ENCODE data around the gene HSD17B8. TPM values are rescaled to one million over a fixed set of nuclear protein-coding genes. Genes with fewer than 3 reads are reported as not detected.
A peak's percentile ranks its signal among the peaks of the same experiment; 100 is the strongest.

Gene HSD17B8
- total and polyA plus RNA-seq, 10 of the 15 experiments (the other 5 are each of a cell fraction or from before 2014, with no cell fraction given), result 3.1 to 54.3 (median 26.5) TPM

- TF ChIP-seq YY1 (IDR thresholded peaks at IDR 0.05; ENCODE audit: low read depth, low read length) (no peak), MYC (IDR thresholded peaks at IDR 0.05; ENCODE audit: insufficient read depth, insufficient read length, insufficient replicate concordance, low read length, severe bottlenecking) (no peak), RAD51 (IDR thresholded peaks at IDR 0.05) (peak; percentile 32; the same call in 1 of the 2 replicates), FOXM1 (IDR thresholded peaks at IDR 0.05; ENCODE audit: low read depth, low read length) (no peak), SIX5 (IDR thresholded peaks at IDR 0.05; ENCODE audit: low read depth, low read length, severe bottlenecking) (no peak), LARP7 (IDR thresholded peaks at IDR 0.05) (no peak), WRNIP1 (IDR thresholded peaks at IDR 0.05; ENCODE audit: borderline replicate concordance, low read depth, low read length) (no peak), NFXL1 (IDR thresholded peaks at IDR 0.05; ENCODE audit: borderline replicate concordance) (no peak), BCL11A (IDR thresholded peaks at IDR 0.05; ENCODE audit: low read depth, low read length) (no peak)
- H2AFZ ChIP-seq (ENCODE audit: control insufficient read depth, low read depth, low read length), result no peak overlapping the region
- H3K4me2 ChIP-seq (ENCODE audit: control insufficient read depth, insufficient read depth), result no peak overlapping the region
- intact Hi-C loops (cut with micrococcal nuclease; ENCODE audit: unreplicated experiment) (no loop called here), in situ Hi-C loops (cut with MboI) (no loop called here)
- POLR2A ChIA-PET, result no interaction called here
- WGBS (ENCODE audit: insufficient coverage, insufficient replicate concordance, low lambda C conversion rate, missing lambda C conversion rate), result 40% methylated on average over 8 of the region's 14 CpGs
- CTCF ChIA-PET, result interaction anchor here (0.7 to 9.5 kb wide), 5 partner anchors 16 to 150 kb away, joined by 3 to 80 read pairs (median 9); no protein-coding TSS in a partner anchor
- H3K79me2 ChIP-seq (ENCODE audit: control insufficient read depth, insufficient read depth, low read length), result no peaks in the 10 kb centered on the region
- RAD21 ChIA-PET (ENCODE audit: unreplicated experiment), result interaction anchor here (1.6 kb wide), 1 partner anchor 8 kb away, joined by 5 read pairs; no protein-coding TSS in a partner anchor
- no peak overlapping the region for H3K4me3 ChIP-seq
- ATAC-seq (no peak), FAIRE-seq (no peak), DNase-seq (ENCODE audit: low read depth, low spot score) (no peak)
- H3K4me1 ChIP-seq (ENCODE audit: control insufficient read depth, insufficient read depth, low read length), result peaks cover 4% of the 10 kb centered on the region
- SMC1A ChIA-PET (ENCODE audit: uncharacterized antibody, unreplicated experiment), result interaction anchor here (1.1 to 2.1 kb wide), 2 partner anchors 8 to 15 kb away, joined by 3 to 4 read pairs; no protein-coding TSS in a partner anchor
- H3K36me3 ChIP-seq (ENCODE audit: control insufficient read depth in 2 of 2, insufficient read depth in 2 of 2, low read length in 1 of 2), result no peaks in the 10 kb centered on the region
- no peak overlapping the region for H3K27ac ChIP-seq (ENCODE audit: control insufficient read depth, insufficient read depth)
- no peaks in the 10 kb centered on the region for H3K9me3 ChIP-seq (replicated peaks; ENCODE audit: control insufficient read depth, insufficient read depth, low read length)
- H4K20me1 ChIP-seq (ENCODE audit: control insufficient read depth, insufficient read depth), result no peaks in the 10 kb centered on the region
- no peak overlapping the region for H3K9ac ChIP-seq (ENCODE audit: control insufficient read depth, insufficient read depth, low read length)
- BruUV-seq (replicated peaks), result no TSS peak
- no peaks in the 10 kb centered on the region for H3K27me3 ChIP-seq (replicated peaks in 1 of 2; ENCODE audit: control insufficient read depth in 2 of 2, insufficient read depth in 2 of 2, low read length in 1 of 2)
These were observed 39.6 kb upstream of the HSD17B8 start for GRCh38 chr6:33164665-33165373.
